Measurements from ENCODE around the gene HEMK1.

- TF ChIP-seq RCOR1 (IDR thresholded peaks at IDR 0.05; ENCODE audit: insufficient replicate concordance, low read length) (no peak), NFE2L2 (IDR thresholded peaks at IDR 0.05; ENCODE audit: low read depth, low read length) (no peak)
Measured at GRCh38 chr3:50549226-50549625, 20.1 kb upstream of the HEMK1 start.
